H1 (cell line): Measurements from ENCODE around the gene ATG4C. TPM values are rescaled to one million over a fixed set of nuclear protein-coding genes. Genes with fewer than 3 reads are reported as not detected.

ENCODE experiments used
- CTCF ChIA-PET: fragments of 300-600 bp; sonication (Branson Sonifier 250); formaldehyde crosslinking; loops from one replicate; lab custom pipeline; 2021; ENCODE audit not compliant: partially characterized antibody; lab: Charles Lee
- POLR2A ChIA-PET: fragments of 300-600 bp; sonication (Branson Sonifier 250); formaldehyde crosslinking; loops from one replicate; lab custom pipeline; 2021; ENCODE audit warnings: inconsistent platforms; ENCODE audit not compliant: partially characterized antibody; lab: Charles Lee
- DNase-seq, 2 experiments: peaks; one replicate each; pipeline versions ENCODE4 v3.0.0 to v3.0.0-alpha.2; 2010 to 2022; ENCODE audit warnings: low spot score in 2 of 2, low read depth in 1 of 2, mixed read lengths in 1 of 2
- FAIRE-seq: peaks from 2 replicates; lab custom pipeline; 2011; peaks lifted over from hg19 to GRCh38; lab: Jason Lieb, UNC
- H2AFZ ChIP-seq: 2 replicates; pipeline ENCODE4 v1.8.1; 2012; ENCODE audit warnings: low read length, inconsistent platforms
- H2AK5ac ChIP-seq: 2 replicates; pipeline ENCODE4 v1.6.1; 2013; ENCODE audit warnings: low read depth, low read length
- H2BK120ac ChIP-seq: replicated peaks from 2 replicates; pipeline ENCODE3; 2013; ENCODE audit warnings: low read depth, low read length, inconsistent platforms
- H2BK12ac ChIP-seq: 2 replicates; pipeline ENCODE4 v1.6.1; 2013; ENCODE audit warnings: low read depth, low read length
- H2BK15ac ChIP-seq: 2 replicates; pipeline ENCODE4 v1.6.1; 2013; ENCODE audit warnings: low read length
- H2BK20ac ChIP-seq: 2 replicates; pipeline ENCODE4 v1.6.1; 2013; ENCODE audit warnings: low read length
- H2BK5ac ChIP-seq: 2 replicates; pipeline ENCODE4 v1.6.1; 2013; ENCODE audit warnings: low read depth, low read length
- H3K14ac ChIP-seq: 2 replicates; pipeline ENCODE4 v1.6.1; 2013; ENCODE audit warnings: inconsistent platforms; ENCODE audit not compliant: insufficient read length
- H3K18ac ChIP-seq: 2 replicates; pipeline ENCODE4 v1.6.1; 2013; ENCODE audit warnings: low read length; ENCODE audit errors: extremely low read depth
- H3K23ac ChIP-seq: 2 replicates; pipeline ENCODE4 v1.6.1; 2013; ENCODE audit warnings: inconsistent platforms; ENCODE audit not compliant: insufficient read length
- H3K23me2 ChIP-seq: 2 replicates; pipeline ENCODE4 v1.6.1; 2013; ENCODE audit warnings: low read depth, low read length
- H3K27ac ChIP-seq: 2 replicates; pipeline ENCODE4 v1.6.1; 2011; ENCODE audit warnings: low read depth, low read length, inconsistent platforms
- H3K27me3 ChIP-seq, 4 experiments: replicated peaks in 1 of 4; 1 replicate in 1 of 4; 2 replicates in 3 of 4; pipeline versions ENCODE4 v1.6.1 to v1.8.1; 2011 to 2013; ENCODE audit warnings: low read length in 3 of 4, mild to moderate bottlenecking in 3 of 4, inconsistent platforms in 2 of 4, mixed read lengths in 2 of 4, moderate library complexity in 1 of 4; ENCODE audit not compliant: control insufficient read depth in 3 of 4, insufficient read depth in 3 of 4; ENCODE audit errors: extremely low read depth in 1 of 4
- H3K36me3 ChIP-seq, 4 experiments: 2 replicates each; pipeline versions ENCODE4 v1.6.1 to v1.8.1; 2011 to 2013; ENCODE audit warnings: mild to moderate bottlenecking in 4 of 4, low read length in 3 of 4, moderate library complexity in 2 of 4, control low read depth in 1 of 4, inconsistent platforms in 1 of 4; ENCODE audit not compliant: insufficient read depth in 4 of 4, control insufficient read depth in 2 of 4
- H3K4ac ChIP-seq: replicated peaks from 2 replicates; pipeline ENCODE3; 2013; ENCODE audit warnings: low read length, low read depth, mixed read lengths, inconsistent platforms; ENCODE audit not compliant: insufficient read length
- H3K4me1 ChIP-seq, 4 experiments: replicated peaks in 1 of 4; 1 replicate in 1 of 4; 2 replicates in 3 of 4; pipeline versions ENCODE4 v1.6.1 to v1.8.1; 2011 to 2013; ENCODE audit warnings: low read length in 3 of 4, inconsistent platforms in 2 of 4, mixed read lengths in 1 of 4; ENCODE audit not compliant: insufficient read depth in 4 of 4, control insufficient read depth in 3 of 4
- H3K4me2 ChIP-seq, 2 experiments: 2 replicates each; pipeline versions ENCODE4 v1.6.1 to v1.8.1; 2011 to 2013; ENCODE audit warnings: low read depth in 2 of 2, low read length in 2 of 2, control low read depth in 1 of 2, inconsistent platforms in 1 of 2, mild to moderate bottlenecking in 1 of 2; ENCODE audit not compliant: insufficient read depth in 1 of 2
- H3K4me3 ChIP-seq, 4 experiments: fragments of 200-600, 300-600 bp in 1 of 4; sonication (generic), shearing (Covaris generic), sonication (Bioruptor Twin) in 1 of 4; 2 replicates each; pipeline versions ENCODE4 v1.5.1 to v1.8.1; 2011 to 2016; ENCODE audit warnings: low read length in 4 of 4, low read depth in 3 of 4, control low read depth in 2 of 4, inconsistent platforms in 2 of 4, mild to moderate bottlenecking in 2 of 4, mixed read lengths in 1 of 4, moderate library complexity in 1 of 4; ENCODE audit not compliant: insufficient read depth in 2 of 4; ENCODE audit errors: extremely low read depth in 1 of 4
- H3K56ac ChIP-seq: replicated peaks from 2 replicates; pipeline ENCODE3; 2013; ENCODE audit warnings: low read depth, mild to moderate bottlenecking, mixed read lengths, low read length, inconsistent platforms; ENCODE audit not compliant: insufficient read length
- H3K79me1 ChIP-seq: 2 replicates; pipeline ENCODE4 v1.6.1; 2013; ENCODE audit warnings: low read depth, low read length, control low read depth
- H3K79me2 ChIP-seq, 2 experiments: 2 replicates each; pipeline versions ENCODE4 v1.6.1 to v1.8.1; 2012 to 2013; ENCODE audit warnings: low read length in 2 of 2, mild to moderate bottlenecking in 2 of 2, inconsistent platforms in 1 of 2; ENCODE audit not compliant: insufficient read depth in 2 of 2, control insufficient read depth in 1 of 2
- H3K9ac ChIP-seq, 4 experiments: replicated peaks in 1 of 4; 1 replicate in 1 of 4; 2 replicates in 3 of 4; pipeline versions ENCODE4 v1.6.1 to v1.8.1; 2011 to 2013; ENCODE audit warnings: low read depth in 3 of 4, low read length in 3 of 4, control low read depth in 2 of 4, mild to moderate bottlenecking in 2 of 4, moderate library complexity in 2 of 4, inconsistent platforms in 1 of 4; ENCODE audit errors: extremely low read depth in 1 of 4
- H3K9me3 ChIP-seq, 2 experiments: 2 replicates each; pipeline versions ENCODE4 v1.6.1 to v1.8.1; 2012 to 2013; ENCODE audit warnings: mild to moderate bottlenecking in 2 of 2, moderate library complexity in 2 of 2, control low read depth in 1 of 2, inconsistent platforms in 1 of 2, low read depth in 1 of 2, low read length in 1 of 2, mixed read lengths in 1 of 2; ENCODE audit not compliant: insufficient read depth in 2 of 2
- H4K20me1 ChIP-seq, 2 experiments: replicated peaks in 1 of 2; 2 replicates each; pipeline versions ENCODE3 to v1.8.1; 2011 to 2013; ENCODE audit warnings: inconsistent platforms in 2 of 2, low read length in 2 of 2, mild to moderate bottlenecking in 1 of 2; ENCODE audit not compliant: insufficient read depth in 2 of 2, control insufficient read depth in 1 of 2
- H4K5ac ChIP-seq: 2 replicates; pipeline ENCODE4 v1.6.1; 2013; ENCODE audit warnings: low read length, low read depth, mixed read lengths, inconsistent platforms; ENCODE audit not compliant: insufficient read length
- H4K8ac ChIP-seq: 2 replicates; pipeline ENCODE4 v1.8.0; 2013; ENCODE audit warnings: mild to moderate bottlenecking, moderate library complexity, low read length, inconsistent platforms; ENCODE audit not compliant: insufficient read depth; ENCODE audit errors: extremely low read depth
- H4K91ac ChIP-seq: replicated peaks from 2 replicates; pipeline ENCODE3; 2013; ENCODE audit warnings: low read length, mixed read lengths, inconsistent platforms; ENCODE audit not compliant: insufficient read length
- BACH1 ChIP-seq: IDR thresholded peaks from 2 replicates; pipeline ENCODE4 v1.6.1; 2012; ENCODE audit warnings: low read length, improper control_type of control experiment
- CTCF ChIP-seq, 3 experiments: IDR thresholded peaks; 1 replicate in 2 of 3; 2 replicates in 1 of 3; pipeline versions ENCODE4 v1.5.1 to v1.6.1; 2011; ENCODE audit warnings: low read length in 3 of 3, mild to moderate bottlenecking in 3 of 3, inconsistent platforms in 2 of 3, low read depth in 1 of 3, moderate library complexity in 1 of 3; ENCODE audit not compliant: insufficient read depth in 1 of 3; ENCODE audit errors: control extremely low read depth in 1 of 3
- EZH2 ChIP-seq: fragments of 200-600 bp; sonication (generic); IDR thresholded peaks from 2 replicates; pipeline ENCODE4 v1.7.1; 2012; ENCODE audit warnings: low read depth, mild to moderate bottlenecking, moderate library complexity, low read length, inconsistent platforms; ENCODE audit not compliant: severe bottlenecking
- HDAC2 ChIP-seq, 2 experiments: fragments of 300-600 bp in 1 of 2; sonication (generic) in 1 of 2; IDR thresholded peaks; 2 replicates each; pipeline ENCODE4 v1.6.1; 2011 to 2012; ENCODE audit warnings: low read depth in 2 of 2, low read length in 2 of 2, mild to moderate bottlenecking in 2 of 2, moderate library complexity in 2 of 2, borderline replicate concordance in 1 of 2, inconsistent platforms in 1 of 2
- KDM5A ChIP-seq: fragments of 200-600 bp; IDR thresholded peaks from 2 replicates; pipeline ENCODE4 v1.7.1; 2012; ENCODE audit warnings: mild to moderate bottlenecking, low read length, inconsistent platforms, mixed read lengths
- POLR2A ChIP-seq, 2 experiments: IDR thresholded peaks; 1 replicate in 1 of 2; 2 replicates in 1 of 2; pipeline ENCODE4 v1.6.1; 2011; ENCODE audit warnings: low read depth in 2 of 2, low read length in 2 of 2, mild to moderate bottlenecking in 2 of 2; ENCODE audit errors: control extremely low read depth in 1 of 2
- SIN3A ChIP-seq, 2 experiments: IDR thresholded peaks in 1 of 2; conservative IDR thresholded peaks in 1 of 2; 2 replicates each; pipeline ENCODE4 v1.6.1; 2011 to 2012; ENCODE audit warnings: low read length in 2 of 2, improper control_type of control experiment in 1 of 2, low read depth in 1 of 2, mild to moderate bottlenecking in 1 of 2
- SP1 ChIP-seq: IDR thresholded peaks from 2 replicates; pipeline ENCODE4 v1.6.1; 2011; ENCODE audit warnings: low read depth, low read length
- SUZ12 ChIP-seq: fragments of 200-600 bp; sonication (generic); IDR thresholded peaks from 2 replicates; pipeline ENCODE4 v1.6.1; 2012; ENCODE audit warnings: mild to moderate bottlenecking, inconsistent platforms, low read length, moderate library complexity, mixed read lengths
- TCF12 ChIP-seq: IDR thresholded peaks from 2 replicates; pipeline ENCODE4 v1.6.1; 2011; ENCODE audit warnings: low read depth, mild to moderate bottlenecking, low read length
- TEAD4 ChIP-seq: IDR thresholded peaks from 2 replicates; pipeline ENCODE4 v1.6.1; 2012; ENCODE audit warnings: low read depth, low read length, inconsistent platforms, mixed read lengths
- WGBS, 2 experiments: shearing (Covaris generic) in 1 of 2; methylation state at CpG; one replicate each; pipeline versions ENCODE4 v1.1.6 to v1.1.7; 2013 to 2015; ENCODE audit warnings: low lambda C conversion rate in 2 of 2, mixed read lengths in 2 of 2, inconsistent platforms in 1 of 2, low coverage in 1 of 2, missing lambda C conversion rate in 1 of 2; ENCODE audit not compliant: insufficient replicate concordance in 2 of 2, insufficient coverage in 1 of 2, insufficient read length in 1 of 2; ENCODE audit errors: extremely low coverage in 1 of 2, missing lambda C conversion rate in 1 of 2; 5-methylcytosine and 5-hydroxymethylcytosine counted together
- polyA plus RNA-seq, 7 experiments: library from polyadenylated mRNA; depleted of rRNA in 3 of 7; stranded (reverse) in 5 of 7; unstranded in 2 of 7; fragments of >200 nt in 5 of 7; fragments of 200-250 nt in 2 of 7; gene quantifications; 1 replicate in 5 of 7; 2 replicates in 1 of 7; 4 replicates in 1 of 7; pipeline versions ENCODE4 v1.2.1 to v1.2.3, GENCODE V29; 2011 to 2013; ENCODE audit warnings: missing spikeins in 2 of 7, mixed read lengths in 2 of 7
- total RNA-seq: library from RNA; stranded (reverse); fragmentation: NEBNext Ultra II Directional; extraction: Animal tissue kit (Norgen Biotek cat#: 25700); gene quantifications from 2 replicates; pipeline ENCODE4 v1.2.1, GENCODE V29; 2021

The ATG4C gene
- total and polyA plus RNA-seq, 2 of the 8 experiments (the other 6 are each of a cell fraction or from before 2014, with no cell fraction given), result 5.1 to 22.2 TPM

- no peak for DNase-seq
- H4K20me1 ChIP-seq, result no peaks in the 10 kb centered on the region
- CTCF ChIA-PET, result no interaction called here
Measured at GRCh38 chr1:62778208-62778607, 5.7 kb upstream of the ATG4C start.

More at GRCh38 chr1:62778208-62778607, 5.7 kb upstream of the ATG4C start:
- Histone ChIP-seq H3K56ac (no peak overlapping the region), H3K9me3 (no peaks in the 10 kb centered on the region), H3K36me3 (no peaks in the 10 kb centered on the region), H2BK20ac (peak overlapping the region; percentile 10; the same call in 1 of the 2 replicates), H2BK5ac (no peak overlapping the region), H3K79me1 (no peaks in the 10 kb centered on the region), H2BK12ac (no peak overlapping the region), H3K18ac (no peak overlapping the region), H2AK5ac (no peak overlapping the region), H2AFZ (0 out of 2 replicates have a peak overlapping the region, but pooled peaks have one; percentile 0), H2BK120ac (no peak overlapping the region), H3K4me2 (no peak overlapping the region), H3K14ac (no peak overlapping the region), H4K91ac (no peak overlapping the region), H3K79me2 (no peaks in the 10 kb centered on the region), H3K9ac (no peak overlapping the region), H2BK15ac (no peak overlapping the region), H4K8ac (no peak overlapping the region), H3K23me2 (no peaks in the 10 kb centered on the region; the same call in 1 of the 2 replicates), H3K27me3 (no peaks in the 10 kb centered on the region), H3K4me1 (peaks cover 0 to 5% (median 0%) of the 10 kb centered on the region in 4 experiments; a peak in 4 of 7 replicates), H4K5ac (no peak overlapping the region), H3K23ac (no peak overlapping the region), H3K4ac (no peak overlapping the region), H3K27ac (no peak overlapping the region), H3K4me3 (no peak overlapping the region)
- POLR2A ChIA-PET, result no interaction called here
- no peak for TF ChIP-seq KDM5A
- no peak for TF ChIP-seq BACH1
- TF ChIP-seq TCF12, result no peak
- TF ChIP-seq SP1, result peak; percentile 47; the same call in 1 of the 2 replicates
- TF ChIP-seq POLR2A (IDR thresholded peaks at IDR 0.05; ENCODE audit: control extremely low read depth in 1 of 2, low read depth in 2 of 2, low read length in 2 of 2), result no peak
- TF ChIP-seq HDAC2 (IDR thresholded peaks at IDR 0.05; ENCODE audit: borderline replicate concordance in 1 of 2, low read depth in 2 of 2, low read length in 2 of 2), result no peak
- TF ChIP-seq EZH2, result no peak
- peak; percentile 72 for TF ChIP-seq TEAD4
- no peak for TF ChIP-seq SUZ12
- TF ChIP-seq CTCF (IDR thresholded peaks at IDR 0.05; ENCODE audit: control extremely low read depth in 1 of 3, insufficient read depth in 1 of 3, low read depth in 1 of 3, low read length in 3 of 3), result no peak
- no peak for TF ChIP-seq SIN3A (conservative IDR thresholded peaks at IDR 0.05 in 1 of 2, IDR thresholded peaks at IDR 0.05 in 1 of 2; ENCODE audit: low read depth in 1 of 2, low read length in 2 of 2)
- WGBS, 2 experiments, result 68% methylated on average over 2 of the region's 2 CpGs; no CpG with 5 or more reads in 1 of the 2 experiments
- FAIRE-seq, result no peak
